Caco-2 (cell line): Measurements from ENCODE around the gene STK32C. TPM values are rescaled to one million over a fixed set of nuclear protein-coding genes. Genes with fewer than 3 reads are reported as not detected.

Experiments
- BruUV-seq: library from RNA; stranded (reverse); fragments of 400-500 nt; replicated peaks from 2 replicates; lab custom pipeline; 2021; lab: Mats Ljungman, UMichigan
- CTCF ChIA-PET: fragments of 300-600 bp; sonication (Branson Sonifier 250); formaldehyde crosslinking; loops from one replicate; lab custom pipeline; 2022; ENCODE audit warnings: antibody characterized with exemption; lab: Charles Lee
- POLR2A ChIA-PET: fragments of 300-600 bp; sonication (Branson Sonifier 250); formaldehyde crosslinking; loops from one replicate; lab custom pipeline; 2022; ENCODE audit warnings: antibody characterized with exemption; lab: Charles Lee
- DNase-seq, 2 experiments: peaks; one replicate each; pipeline versions ENCODE4 v3.0.0 to v3.0.0-alpha.2; 2020 to 2022
- H3K27me3 ChIP-seq: replicated peaks from 2 replicates; pipeline ENCODE4 v1.6.0; 2011; ENCODE audit warnings: low read length; ENCODE audit not compliant: control insufficient read depth, insufficient read depth
- H3K36me3 ChIP-seq: 2 replicates; pipeline ENCODE4 v1.5.1; 2011; ENCODE audit warnings: low read length; ENCODE audit not compliant: control insufficient read depth, insufficient read depth
- H3K4me1 ChIP-seq: fragments of 250-450 bp; sonication (Bioruptor Pico); 2 replicates; pipeline ENCODE4 v1.5.1; 2020; ENCODE audit warnings: mild to moderate bottlenecking
- H3K4me3 ChIP-seq: 2 replicates; pipeline ENCODE4 v1.5.1; 2011; ENCODE audit warnings: low read depth, mild to moderate bottlenecking, control low read depth, low read length
- H3K9me3 ChIP-seq: fragments of 250-450 bp; sonication (Bioruptor Pico); 2 replicates; pipeline ENCODE4 v1.5.1; 2020; ENCODE audit warnings: mild to moderate bottlenecking, moderate library complexity
- H3K27ac Mint-ChIP-seq: one replicate; pipeline ENCODE4 v1.8.0; 2022; ENCODE audit warnings: mixed read lengths; ENCODE audit not compliant: unreplicated experiment
- H3K27me3 Mint-ChIP-seq: one replicate; pipeline ENCODE4 v1.8.0; 2022; ENCODE audit warnings: mixed read lengths; ENCODE audit not compliant: insufficient read depth, unreplicated experiment
- H3K36me3 Mint-ChIP-seq: one replicate; pipeline ENCODE4 v1.8.0; 2022; ENCODE audit warnings: mild to moderate bottlenecking, mixed read lengths; ENCODE audit not compliant: insufficient read depth, unreplicated experiment
- H3K4me1 Mint-ChIP-seq: one replicate; pipeline ENCODE4 v1.8.0; 2022; ENCODE audit warnings: low read depth, mixed read lengths; ENCODE audit not compliant: unreplicated experiment
- H3K4me3 Mint-ChIP-seq: one replicate; pipeline ENCODE4 v1.8.0; 2022; ENCODE audit warnings: mild to moderate bottlenecking, moderate library complexity, mixed read lengths; ENCODE audit not compliant: unreplicated experiment
- H3K9me3 Mint-ChIP-seq: one replicate; pipeline ENCODE4 v1.8.0; 2022; ENCODE audit warnings: mixed read lengths; ENCODE audit not compliant: unreplicated experiment
- intact Hi-C: fragments of 100-400 bp; cut with micrococcal nuclease; formaldehyde crosslinking; loops from one replicate; pipeline ENCODE4 v1.10.0; 2022; ENCODE audit not compliant: unreplicated experiment
- total RNA-seq: library from RNA; stranded (reverse); gene quantifications from 2 replicates; pipeline ENCODE4 v1.2.3, GENCODE V29; 2022
- TF ChIP-seq, protein P1 (sequence below), 2 experiments: fragments of 200-600 bp in 1 of 2; IDR thresholded peaks; 1 replicate in 1 of 2; 2 replicates in 1 of 2; pipeline versions ENCODE4 v1.5.1 to v1.8.0; 2011 to 2022; ENCODE audit warnings: antibody characterized with exemption in 1 of 2, control low read depth in 1 of 2, inconsistent platforms in 1 of 2, low read depth in 1 of 2, low read length in 1 of 2, mild to moderate bottlenecking in 1 of 2, moderate library complexity in 1 of 2; ENCODE audit not compliant: insufficient read depth in 1 of 2, severe bottlenecking in 1 of 2, unreplicated experiment in 1 of 2

The STK32C gene
- total RNA-seq, 1 experiment from 2014 or later: 13.3 TPM

DNA sequence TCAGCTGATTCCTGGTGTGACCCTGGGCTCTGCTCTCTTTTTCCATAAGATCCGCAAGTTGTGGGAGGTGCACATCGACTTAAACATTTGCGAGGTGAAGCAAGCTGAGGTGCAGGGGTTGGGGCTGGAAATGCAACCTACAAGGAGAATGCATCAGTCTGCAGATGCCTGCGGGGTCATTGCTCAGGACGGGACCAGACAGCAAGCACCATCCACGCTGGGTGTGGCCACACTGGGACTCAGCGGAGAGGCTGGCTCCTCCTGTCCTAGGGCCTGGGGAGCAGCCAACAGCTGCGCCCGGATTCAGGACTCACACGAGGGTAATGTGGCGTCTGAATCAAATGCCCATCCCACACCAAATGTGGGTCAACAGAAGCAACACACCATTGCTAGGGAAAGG, 33.8 kb downstream of the STK32C start:
- Histone ChIP-seq H3K9me3 (no peaks in the 10 kb centered on the region), H3K4me3 (no peak overlapping the region), H3K27me3 (no peaks in the 10 kb centered on the region), H3K36me3 (no peaks in the 10 kb centered on the region), H3K4me1 (no peaks in the 10 kb centered on the region)
- BruUV-seq: no TSS peak
- no peaks in the 10 kb centered on the region for H3K9me3 Mint-ChIP-seq
- no peak overlapping the region for H3K27ac Mint-ChIP-seq
- TF ChIP-seq, protein P1, sequence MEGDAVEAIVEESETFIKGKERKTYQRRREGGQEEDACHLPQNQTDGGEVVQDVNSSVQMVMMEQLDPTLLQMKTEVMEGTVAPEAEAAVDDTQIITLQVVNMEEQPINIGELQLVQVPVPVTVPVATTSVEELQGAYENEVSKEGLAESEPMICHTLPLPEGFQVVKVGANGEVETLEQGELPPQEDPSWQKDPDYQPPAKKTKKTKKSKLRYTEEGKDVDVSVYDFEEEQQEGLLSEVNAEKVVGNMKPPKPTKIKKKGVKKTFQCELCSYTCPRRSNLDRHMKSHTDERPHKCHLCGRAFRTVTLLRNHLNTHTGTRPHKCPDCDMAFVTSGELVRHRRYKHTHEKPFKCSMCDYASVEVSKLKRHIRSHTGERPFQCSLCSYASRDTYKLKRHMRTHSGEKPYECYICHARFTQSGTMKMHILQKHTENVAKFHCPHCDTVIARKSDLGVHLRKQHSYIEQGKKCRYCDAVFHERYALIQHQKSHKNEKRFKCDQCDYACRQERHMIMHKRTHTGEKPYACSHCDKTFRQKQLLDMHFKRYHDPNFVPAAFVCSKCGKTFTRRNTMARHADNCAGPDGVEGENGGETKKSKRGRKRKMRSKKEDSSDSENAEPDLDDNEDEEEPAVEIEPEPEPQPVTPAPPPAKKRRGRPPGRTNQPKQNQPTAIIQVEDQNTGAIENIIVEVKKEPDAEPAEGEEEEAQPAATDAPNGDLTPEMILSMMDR (IDR thresholded peaks at IDR 0.05; ENCODE audit: insufficient read depth in 1 of 2, low read depth in 1 of 2, low read length in 1 of 2, severe bottlenecking in 1 of 2, unreplicated experiment in 1 of 2): no peak
- POLR2A ChIA-PET: no interaction called here
- intact Hi-C loops: no loop called here
- DNase-seq: no peak
- H3K4me1 Mint-ChIP-seq: no peaks in the 10 kb centered on the region
- H3K36me3 Mint-ChIP-seq: no peaks in the 10 kb centered on the region
- H3K27me3 Mint-ChIP-seq: no peaks in the 10 kb centered on the region
- CTCF ChIA-PET: no interaction called here
- no peak overlapping the region for H3K4me3 Mint-ChIP-seq

DNA sequence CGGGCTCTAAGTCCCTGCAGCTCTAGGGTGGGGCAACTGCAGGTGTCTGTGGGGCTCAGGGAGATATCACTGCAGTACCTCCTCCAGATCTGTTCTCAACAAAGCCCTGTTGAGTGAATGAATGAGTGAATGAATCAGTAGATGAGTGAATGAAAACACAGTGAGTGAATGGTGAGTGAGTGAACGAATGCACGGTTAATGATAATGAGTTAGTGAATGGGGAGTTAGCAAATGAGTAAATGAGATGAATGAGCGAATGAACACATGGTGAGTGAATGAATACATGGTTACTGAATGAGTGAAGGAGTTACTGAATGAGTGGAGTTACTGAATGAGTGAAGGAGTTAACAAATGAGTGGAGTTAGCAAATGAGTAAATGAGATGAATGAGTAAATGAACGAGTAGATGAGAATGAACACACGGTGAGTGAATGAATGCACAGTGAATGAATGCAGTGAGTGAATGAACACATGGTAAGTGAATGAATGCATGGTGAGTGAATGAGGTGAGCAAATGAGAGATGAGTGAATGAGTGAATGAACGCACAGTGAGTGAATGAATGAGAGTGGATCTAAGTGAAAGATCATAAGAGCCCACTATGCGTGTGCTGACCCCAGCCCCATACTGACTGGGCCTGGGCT, 34.3 kb downstream of the STK32C start:
- CTCF ChIA-PET: no interaction called here
- no peaks in the 10 kb centered on the region for H3K4me1 Mint-ChIP-seq
- Histone ChIP-seq H3K4me1 (no peaks in the 10 kb centered on the region), H3K9me3 (no peaks in the 10 kb centered on the region), H3K27me3 (no peaks in the 10 kb centered on the region), H3K4me3 (no peak overlapping the region), H3K36me3 (no peaks in the 10 kb centered on the region)
- no peak overlapping the region for H3K4me3 Mint-ChIP-seq
- no peak overlapping the region for H3K27ac Mint-ChIP-seq
- DNase-seq: no peak
- intact Hi-C loops: no loop called here
- no peaks in the 10 kb centered on the region for H3K27me3 Mint-ChIP-seq
- POLR2A ChIA-PET: no interaction called here
- TF ChIP-seq, protein P1 (IDR thresholded peaks at IDR 0.05; ENCODE audit: insufficient read depth in 1 of 2, low read depth in 1 of 2, low read length in 1 of 2, severe bottlenecking in 1 of 2, unreplicated experiment in 1 of 2): no peak
- no peaks in the 10 kb centered on the region for H3K36me3 Mint-ChIP-seq
- BruUV-seq: no TSS peak
- H3K9me3 Mint-ChIP-seq: peaks cover 2% of the 10 kb centered on the region

DNA sequence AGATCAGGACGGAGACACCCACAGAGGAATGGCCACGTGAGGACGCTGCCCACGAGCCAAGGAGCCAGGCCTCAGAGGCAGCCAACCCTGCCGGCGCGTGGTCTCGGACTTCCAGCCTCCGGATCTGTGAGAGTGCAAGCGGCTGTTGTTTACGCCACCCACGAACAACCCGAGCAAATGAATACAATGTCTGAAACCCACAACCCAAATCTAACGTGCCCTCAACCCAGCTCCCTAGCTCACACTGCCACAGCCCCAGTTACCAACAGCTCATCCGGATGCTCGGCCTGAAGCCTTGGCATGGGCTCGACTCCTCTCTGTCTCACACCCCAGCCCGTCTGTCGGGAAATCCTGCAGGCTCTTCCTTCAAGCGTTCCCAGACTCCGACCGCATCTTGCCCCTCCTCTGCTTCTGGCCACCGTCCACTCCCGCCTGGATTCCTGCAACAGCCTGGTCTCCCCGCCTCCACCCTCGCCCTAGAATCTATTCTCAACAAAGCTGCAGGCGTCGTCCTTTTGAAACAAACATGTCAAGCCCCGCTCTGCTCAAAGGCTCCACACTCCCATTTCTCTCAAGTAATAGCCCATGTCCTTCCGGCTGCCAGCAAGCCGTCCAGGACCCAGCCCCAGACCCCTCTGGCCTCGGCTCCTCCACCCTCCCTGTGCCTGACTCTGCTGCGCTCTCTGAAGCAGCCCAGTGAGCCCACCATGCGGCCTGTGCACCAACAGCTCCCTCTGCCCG, 35.3 kb downstream of the STK32C start:
- no peaks in the 10 kb centered on the region for H3K27me3 Mint-ChIP-seq
- H3K9me3 Mint-ChIP-seq: peaks cover 12% of the 10 kb centered on the region
- no peaks in the 10 kb centered on the region for H3K27me3 ChIP-seq
- H3K4me1 Mint-ChIP-seq: no peaks in the 10 kb centered on the region
- H3K36me3 ChIP-seq: no peaks in the 10 kb centered on the region
- H3K4me3 Mint-ChIP-seq: no peak overlapping the region
- TF ChIP-seq, protein P1 (IDR thresholded peaks at IDR 0.05; ENCODE audit: insufficient read depth in 1 of 2, low read depth in 1 of 2, low read length in 1 of 2, severe bottlenecking in 1 of 2, unreplicated experiment in 1 of 2): no peak
- H3K36me3 Mint-ChIP-seq: no peaks in the 10 kb centered on the region
- no peaks in the 10 kb centered on the region for H3K4me1 ChIP-seq
- intact Hi-C loops: no loop called here
- BruUV-seq: no TSS peak
- H3K9me3 ChIP-seq: no peaks in the 10 kb centered on the region
- ChIA-PET CTCF (no interaction called here), POLR2A (no interaction called here)
- H3K27ac Mint-ChIP-seq: no peak overlapping the region
- H3K4me3 ChIP-seq: no peak overlapping the region
- DNase-seq: no peak
